Measurements from ENCODE around the gene TMEM35B. TPM values are rescaled to one million over a fixed set of nuclear protein-coding genes. Genes with fewer than 3 reads are reported as not detected.

The TMEM35B gene
- total RNA-seq (10 to 100 TPM in 4 of 9 donors, 1 to 10 TPM in 5; 4.0 to 19.9 (median 8.6) TPM), polyA plus RNA-seq (10 to 100 TPM; 12.3 to 19.5 TPM)
- long read RNA-seq, donor 1, transcript TMEM35B-201 (3 exons, 922 nt): major isoform, 8 of 8 reads
- long read RNA-seq, donor 1, partial matches to known transcripts: 0 of 8 reads
- long read RNA-seq, donor 1, other reads (novel, unspliced or antisense): 0 of 8 reads
- long read RNA-seq, donor 2, transcript TMEM35B-201 (3 exons, 922 nt): major isoform, 10 of 10 reads
- long read RNA-seq, donor 2, partial matches to known transcripts: 0 of 10 reads
- long read RNA-seq, donor 2, other reads (novel, unspliced or antisense): 0 of 10 reads
- long read RNA-seq, donor 3, transcript TMEM35B-201 (3 exons, 922 nt): major isoform, 6 of 6 reads
- long read RNA-seq, donor 3, partial matches to known transcripts: 0 of 6 reads
- long read RNA-seq, donor 3, other reads (novel, unspliced or antisense): 0 of 6 reads

DNA sequence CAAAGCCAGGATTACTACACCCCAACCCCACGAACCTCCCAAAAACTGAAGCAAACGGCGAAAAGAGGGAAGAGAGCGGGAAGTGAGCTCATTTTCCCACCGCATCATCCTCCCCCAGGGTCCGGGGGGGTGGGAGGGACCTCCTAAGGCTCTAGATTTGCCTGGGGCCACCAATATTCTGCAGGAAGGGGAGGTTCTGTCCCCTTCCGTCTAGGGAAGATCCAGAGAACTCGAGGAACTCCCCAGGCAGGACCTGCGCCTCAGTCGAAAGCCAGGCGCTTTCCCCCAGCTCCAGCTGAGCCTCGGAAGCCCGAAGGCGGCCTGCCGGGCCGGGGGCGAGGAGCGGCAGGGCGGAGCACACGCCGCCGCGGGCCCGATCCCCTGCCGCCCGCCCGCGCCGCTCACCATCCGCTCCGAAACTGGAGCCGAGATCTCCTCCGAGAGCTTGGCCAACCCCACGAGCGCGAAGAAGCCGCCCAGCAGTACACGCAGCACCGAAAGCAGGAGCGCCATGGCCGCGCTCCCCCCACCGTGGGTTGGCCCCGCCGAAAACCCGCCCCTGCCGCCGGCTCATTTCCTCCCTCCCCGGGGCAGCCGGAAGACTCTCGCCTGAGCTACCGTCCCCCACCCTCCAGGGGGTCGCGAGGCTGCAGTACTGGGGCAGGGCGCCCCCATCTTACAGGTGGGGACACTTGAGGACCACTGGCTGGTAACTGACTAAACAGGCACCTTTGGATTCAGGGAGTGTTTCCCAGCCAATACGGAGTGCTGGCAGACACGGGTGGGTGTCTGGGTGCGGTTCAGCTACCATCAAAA, at the start of gene TMEM35B:
Gene TMEM35B, minus strand, starts transcription at position 555 of the 816 bp plus-strand sequence. Its CDS starts 42 bp downstream, at position 513.
- Histone ChIP-seq H3K4me1 (peaks cover 0 to 29% (median 18%) of the 10 kb centered on the region in 12 donors), H3K4me3 (peak within 1 kb of the TSS; percentile 52 to 99 (median 80)), H3K27me3 (no peaks in the 10 kb centered on the region), H3K27ac (peak within 1 kb of the TSS; percentile 72 to 98 (median 92)), H3K9me3 (no peaks in the 10 kb centered on the region), H3K36me3 (peaks cover 0 to 50% (median 35%) of the 10 kb centered on the region in 9 donors)
- DNase-seq (peak; percentile 75 to 90 (median 80)), ATAC-seq (peak; percentile 68 to 95 (median 92))
- WGBS, 4 donors: 1 to 3% (median 2%) methylated on average over 29 to 58 of the region's 58 CpGs
- intact Hi-C loops (cut with DNase I): loop anchor here in 4 of 10 donors (5.0 to 10.0 kb wide), 3 partner anchors 118 to 198 kb away; no protein-coding TSS in a partner anchor
- TF ChIP-seq, protein P1, sequence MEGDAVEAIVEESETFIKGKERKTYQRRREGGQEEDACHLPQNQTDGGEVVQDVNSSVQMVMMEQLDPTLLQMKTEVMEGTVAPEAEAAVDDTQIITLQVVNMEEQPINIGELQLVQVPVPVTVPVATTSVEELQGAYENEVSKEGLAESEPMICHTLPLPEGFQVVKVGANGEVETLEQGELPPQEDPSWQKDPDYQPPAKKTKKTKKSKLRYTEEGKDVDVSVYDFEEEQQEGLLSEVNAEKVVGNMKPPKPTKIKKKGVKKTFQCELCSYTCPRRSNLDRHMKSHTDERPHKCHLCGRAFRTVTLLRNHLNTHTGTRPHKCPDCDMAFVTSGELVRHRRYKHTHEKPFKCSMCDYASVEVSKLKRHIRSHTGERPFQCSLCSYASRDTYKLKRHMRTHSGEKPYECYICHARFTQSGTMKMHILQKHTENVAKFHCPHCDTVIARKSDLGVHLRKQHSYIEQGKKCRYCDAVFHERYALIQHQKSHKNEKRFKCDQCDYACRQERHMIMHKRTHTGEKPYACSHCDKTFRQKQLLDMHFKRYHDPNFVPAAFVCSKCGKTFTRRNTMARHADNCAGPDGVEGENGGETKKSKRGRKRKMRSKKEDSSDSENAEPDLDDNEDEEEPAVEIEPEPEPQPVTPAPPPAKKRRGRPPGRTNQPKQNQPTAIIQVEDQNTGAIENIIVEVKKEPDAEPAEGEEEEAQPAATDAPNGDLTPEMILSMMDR (IDR thresholded peaks at IDR 0.05): peak in 2 of 12 donors; percentile 11 to 12
- TF ChIP-seq POLR2A (IDR thresholded peaks at IDR 0.05): peak in 1 of 2 donors; percentile 72

DNA sequence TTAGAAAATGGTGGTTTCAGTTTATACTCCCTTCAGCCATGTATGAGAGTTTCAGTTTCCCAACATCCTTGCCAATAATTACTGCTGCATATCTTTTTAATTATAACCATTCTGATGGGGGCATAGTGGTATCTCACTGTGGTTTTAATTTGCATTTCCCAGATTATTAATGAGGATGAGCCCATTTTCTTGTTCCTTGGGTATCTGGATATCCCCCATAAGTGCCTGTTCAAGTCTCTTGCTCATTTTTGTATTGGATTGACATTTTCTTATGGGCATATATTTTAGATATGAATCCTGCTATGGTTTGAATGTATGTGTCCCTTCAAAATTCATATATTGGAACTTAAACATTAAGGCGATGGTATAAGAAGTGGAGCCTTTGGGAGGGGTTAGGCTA, 48.2 kb upstream of the TMEM35B start:
- DNase-seq (no peak), ATAC-seq (no peak)
- Histone ChIP-seq H3K4me3 (no peak overlapping the region), H3K27ac (no peak overlapping the region), H3K9me3 (peaks cover 0 to 19% (median 9%) of the 10 kb centered on the region in 12 donors), H3K36me3 (no peaks in the 10 kb centered on the region), H3K4me1 (peaks cover 0 to 27% (median 15%) of the 10 kb centered on the region in 12 donors), H3K27me3 (no peaks in the 10 kb centered on the region)
- intact Hi-C loops (cut with DNase I): loop anchor here in 4 of 10 donors (5.0 to 10.0 kb wide), 5 partner anchors 44 to 261 kb away; partner anchors contain the start of genes SFPQ (in 2 of the 4) and ZMYM1 (in 1 of the 4)
- WGBS, 4 donors: 95 to 98% (median 96%) methylated on average over 1 of the region's 1 CpG
- TF ChIP-seq POLR2A (IDR thresholded peaks at IDR 0.05): no peak
- TF ChIP-seq, protein P1 (IDR thresholded peaks at IDR 0.05): no peak

GRCh38 chr1:35032384-35032739, 47.2 kb upstream of the TMEM35B start:
- ATAC-seq (no peak), DNase-seq (no peak)
- TF ChIP-seq, protein P1 (IDR thresholded peaks at IDR 0.05): no peak
- TF ChIP-seq POLR2A (IDR thresholded peaks at IDR 0.05): no peak
- H3K36me3 ChIP-seq: peaks cover 0 to 7% (median 4%) of the 10 kb centered on the region in 9 donors
- peaks cover 0 to 27% (median 15%) of the 10 kb centered on the region in 12 donors for H3K4me1 ChIP-seq
- 89 to 97% (median 93%) methylated on average over 1 of the region's 1 CpG for WGBS, 4 donors
- peak overlapping the region in 10 of 12 donors; percentile 60 to 95 (median 73) for H3K4me3 ChIP-seq
- H3K9me3 ChIP-seq: peaks cover 0 to 19% (median 9%) of the 10 kb centered on the region in 12 donors
- no peaks in the 10 kb centered on the region for H3K27me3 ChIP-seq
- H3K27ac ChIP-seq: peak overlapping the region in 6 of 12 donors; percentile 90 to 96 (median 94)
- intact Hi-C loops (cut with DNase I): loop anchor here in 4 of 10 donors (5.0 to 10.0 kb wide), 5 partner anchors 45 to 262 kb away; partner anchors contain the start of genes SFPQ (in 2 of the 4) and ZMYM1 (in 1 of the 4)

All from heart left ventricle (tissue), 16 donors.